Measurements from ENCODE around the gene IFIH1.

The IFIH1 gene

GRCh38 chr2:162340822-162341221 is 22.3 kb upstream of the IFIH1 start:
- Histone ChIP-seq H3K27me3 (ENCODE audit: control insufficient read depth in 3 of 3, insufficient read depth in 3 of 3, low read depth in 1 of 3, low read length in 3 of 3) (no peaks in the 10 kb centered on the region), H2BK120ac (ENCODE audit: low read depth, low read length) (no peak overlapping the region), H3K27ac (replicated peaks; ENCODE audit: low read length) (no peak overlapping the region), H2BK5ac (ENCODE audit: low read length) (no peak overlapping the region), H4K8ac (ENCODE audit: low read depth, low read length) (no peak overlapping the region), H3K4me3 (ENCODE audit: low read length in 2 of 2) (no peak overlapping the region), H3K9me3 (replicated peaks in 1 of 2; ENCODE audit: control insufficient read depth in 2 of 2, insufficient read depth in 1 of 2, low read depth in 1 of 2, low read length in 2 of 2) (no peaks in the 10 kb centered on the region), H2AFZ (ENCODE audit: low read length) (no peak overlapping the region), H3K14ac (ENCODE audit: low read length) (no peak overlapping the region), H3K4ac (ENCODE audit: low read length) (no peak overlapping the region), H2BK12ac (ENCODE audit: low read length) (no peak overlapping the region), H4K91ac (ENCODE audit: low read depth, low read length, poor library complexity) (no peak overlapping the region), H3K4me2 (ENCODE audit: insufficient read depth, low read length, poor library complexity, severe bottlenecking) (no peak overlapping the region), H3K79me1 (ENCODE audit: low read depth, low read length) (peaks cover 1% of the 10 kb centered on the region), H3K36me3 (replicated peaks in 1 of 2; ENCODE audit: control insufficient read depth in 2 of 2, insufficient read depth in 2 of 2, low read length in 2 of 2) (no peaks in the 10 kb centered on the region), H3K18ac (ENCODE audit: low read length) (no peak overlapping the region), H3K23ac (ENCODE audit: low read depth, low read length, poor library complexity) (no peak overlapping the region), H3K4me1 (ENCODE audit: control insufficient read depth in 2 of 2, insufficient read depth in 1 of 2, low read depth in 1 of 2, low read length in 2 of 2) (peaks cover 1 to 4% of the 10 kb centered on the region in 2 donors), H2AK5ac (ENCODE audit: low read depth, low read length) (no peak overlapping the region), H2BK15ac (ENCODE audit: low read length) (no peak overlapping the region), H3K9ac (ENCODE audit: low read depth, low read length, poor library complexity) (no peak overlapping the region)
- DNase-seq (ENCODE audit: low spot score) = no peak

DNA sequence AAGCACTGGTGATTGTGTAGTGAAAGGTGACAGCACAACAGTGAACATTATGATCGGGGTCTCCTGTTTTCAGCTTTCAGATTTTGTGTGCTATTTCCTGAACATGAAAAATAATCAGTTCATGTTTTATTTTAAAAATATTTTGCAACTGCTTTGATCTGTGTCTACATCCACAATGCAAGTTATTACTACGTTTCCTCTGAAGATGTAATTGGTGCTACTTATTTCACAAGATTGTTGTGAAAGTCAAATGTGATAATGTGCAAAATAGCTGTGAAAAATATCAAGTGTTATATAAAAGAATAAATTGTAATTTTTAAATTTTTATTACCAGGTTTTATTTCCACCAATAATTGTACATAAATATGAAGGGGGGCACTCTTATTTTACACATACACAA is 19.4 kb upstream of the IFIH1 start:
- H3K36me3 ChIP-seq (replicated peaks in 1 of 2; ENCODE audit: control insufficient read depth in 2 of 2, insufficient read depth in 2 of 2, low read length in 2 of 2) = no peaks in the 10 kb centered on the region
- H3K4me3 ChIP-seq (ENCODE audit: low read length in 2 of 2) = no peak overlapping the region
- no peak for DNase-seq (ENCODE audit: low spot score)
- H3K27me3 ChIP-seq (ENCODE audit: control insufficient read depth in 3 of 3, insufficient read depth in 3 of 3, low read depth in 1 of 3, low read length in 3 of 3) = no peaks in the 10 kb centered on the region
- H3K23ac ChIP-seq (ENCODE audit: low read depth, low read length, poor library complexity) = no peak overlapping the region
- H3K14ac ChIP-seq (ENCODE audit: low read length) = no peak overlapping the region
- H3K9me3 ChIP-seq (replicated peaks in 1 of 2; ENCODE audit: control insufficient read depth in 2 of 2, insufficient read depth in 1 of 2, low read depth in 1 of 2, low read length in 2 of 2) = no peaks in the 10 kb centered on the region
- no peak overlapping the region for H3K4me2 ChIP-seq (ENCODE audit: insufficient read depth, low read length, poor library complexity, severe bottlenecking)
- no peak overlapping the region for H3K27ac ChIP-seq (replicated peaks; ENCODE audit: low read length)
- H3K4me1 ChIP-seq (ENCODE audit: control insufficient read depth in 2 of 2, insufficient read depth in 1 of 2, low read depth in 1 of 2, low read length in 2 of 2) = peaks cover 0 to 4% of the 10 kb centered on the region in 2 donors
- no peak overlapping the region for H2BK15ac ChIP-seq (ENCODE audit: low read length)
- H2BK120ac ChIP-seq (ENCODE audit: low read depth, low read length) = no peak overlapping the region
- H3K9ac ChIP-seq (ENCODE audit: low read depth, low read length, poor library complexity) = no peak overlapping the region
- no peaks in the 10 kb centered on the region for H3K79me1 ChIP-seq (ENCODE audit: low read depth, low read length)
- H2BK12ac ChIP-seq (ENCODE audit: low read length) = no peak overlapping the region
- no peak overlapping the region for H4K91ac ChIP-seq (ENCODE audit: low read depth, low read length, poor library complexity)
- no peak overlapping the region for H3K18ac ChIP-seq (ENCODE audit: low read length)
- no peak overlapping the region for H2AK5ac ChIP-seq (ENCODE audit: low read depth, low read length)
- no peak overlapping the region for H3K4ac ChIP-seq (ENCODE audit: low read length)
- no peak overlapping the region for H4K8ac ChIP-seq (ENCODE audit: low read depth, low read length)
- H2BK5ac ChIP-seq (ENCODE audit: low read length) = no peak overlapping the region
- no CpG with 5 or more reads among the region's 2 CpGs for WGBS, 2 donors (ENCODE audit: extremely low coverage in 2 of 2, insufficient read length in 2 of 2, insufficient replicate concordance in 1 of 2)
- H2AFZ ChIP-seq (ENCODE audit: low read length) = no peak overlapping the region

DNA sequence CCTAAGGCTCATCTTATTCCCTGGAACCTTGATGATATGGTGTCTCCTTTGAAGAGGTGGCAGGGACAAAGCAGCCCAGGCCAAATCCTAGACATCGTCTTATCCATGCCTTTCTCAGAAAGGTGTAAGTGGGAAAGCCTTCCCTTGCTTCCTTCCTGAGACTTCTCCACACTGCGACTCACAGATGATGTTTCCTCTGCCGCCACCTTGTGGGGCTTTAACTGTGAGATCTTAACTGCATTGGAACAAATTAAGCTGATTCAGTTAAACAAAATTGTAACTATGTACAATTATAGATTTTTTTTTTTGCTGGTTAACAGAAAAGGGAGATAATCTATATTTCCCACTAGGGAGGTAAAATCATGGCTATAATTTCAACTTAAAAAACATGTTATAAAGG is 15.5 kb upstream of the IFIH1 start:
- H3K4me2 ChIP-seq (ENCODE audit: insufficient read depth, low read length, poor library complexity, severe bottlenecking) = no peak overlapping the region
- H4K91ac ChIP-seq (ENCODE audit: low read depth, low read length, poor library complexity) = no peak overlapping the region
- H2BK120ac ChIP-seq (ENCODE audit: low read depth, low read length) = no peak overlapping the region
- no peak overlapping the region for H2AK5ac ChIP-seq (ENCODE audit: low read depth, low read length)
- H4K8ac ChIP-seq (ENCODE audit: low read depth, low read length) = no peak overlapping the region
- no peak overlapping the region for H2BK15ac ChIP-seq (ENCODE audit: low read length)
- H3K9ac ChIP-seq (ENCODE audit: low read depth, low read length, poor library complexity) = no peak overlapping the region
- H3K9me3 ChIP-seq (replicated peaks in 1 of 2; ENCODE audit: control insufficient read depth in 2 of 2, insufficient read depth in 1 of 2, low read depth in 1 of 2, low read length in 2 of 2) = no peaks in the 10 kb centered on the region
- H3K27me3 ChIP-seq (ENCODE audit: control insufficient read depth in 3 of 3, insufficient read depth in 3 of 3, low read depth in 1 of 3, low read length in 3 of 3) = no peaks in the 10 kb centered on the region
- no peak overlapping the region for H3K4me3 ChIP-seq (ENCODE audit: low read length in 2 of 2)
- no peak overlapping the region for H2BK5ac ChIP-seq (ENCODE audit: low read length)
- no peaks in the 10 kb centered on the region for H3K36me3 ChIP-seq (replicated peaks in 1 of 2; ENCODE audit: control insufficient read depth in 2 of 2, insufficient read depth in 2 of 2, low read length in 2 of 2)
- no peak overlapping the region for H3K4ac ChIP-seq (ENCODE audit: low read length)
- H3K23ac ChIP-seq (ENCODE audit: low read depth, low read length, poor library complexity) = no peak overlapping the region
- H3K27ac ChIP-seq (replicated peaks; ENCODE audit: low read length) = no peak overlapping the region
- H2BK12ac ChIP-seq (ENCODE audit: low read length) = no peak overlapping the region
- no CpG with 5 or more reads among the region's 3 CpGs for WGBS, 2 donors (ENCODE audit: extremely low coverage in 2 of 2, insufficient read length in 2 of 2, insufficient replicate concordance in 1 of 2)
- H3K14ac ChIP-seq (ENCODE audit: low read length) = no peak overlapping the region
- no peak overlapping the region for H2AFZ ChIP-seq (ENCODE audit: low read length)
- H3K79me1 ChIP-seq (ENCODE audit: low read depth, low read length) = no peaks in the 10 kb centered on the region
- no peak overlapping the region for H3K18ac ChIP-seq (ENCODE audit: low read length)
- no peak for DNase-seq (ENCODE audit: low spot score)
- peaks cover 0 to 4% of the 10 kb centered on the region in 2 donors for H3K4me1 ChIP-seq (ENCODE audit: control insufficient read depth in 2 of 2, insufficient read depth in 1 of 2, low read depth in 1 of 2, low read length in 2 of 2)

- H3K36me3 ChIP-seq (replicated peaks in 1 of 2; ENCODE audit: control insufficient read depth in 2 of 2, insufficient read depth in 2 of 2, low read length in 2 of 2) = no peaks in the 10 kb centered on the region
- no peak overlapping the region for H3K4ac ChIP-seq (ENCODE audit: low read length)
- no peak overlapping the region for H3K18ac ChIP-seq (ENCODE audit: low read length)
- no peak overlapping the region for H3K23ac ChIP-seq (ENCODE audit: low read depth, low read length, poor library complexity)
- H2BK12ac ChIP-seq (ENCODE audit: low read length) = no peak overlapping the region
- no peak overlapping the region for H4K91ac ChIP-seq (ENCODE audit: low read depth, low read length, poor library complexity)
- no peak overlapping the region for H4K8ac ChIP-seq (ENCODE audit: low read depth, low read length)
- H2AFZ ChIP-seq (ENCODE audit: low read length) = no peak overlapping the region
- no peak overlapping the region for H2BK5ac ChIP-seq (ENCODE audit: low read length)
- no peak overlapping the region for H3K4me2 ChIP-seq (ENCODE audit: insufficient read depth, low read length, poor library complexity, severe bottlenecking)
- H2AK5ac ChIP-seq (ENCODE audit: low read depth, low read length) = no peak overlapping the region
- H3K14ac ChIP-seq (ENCODE audit: low read length) = no peak overlapping the region
- H2BK120ac ChIP-seq (ENCODE audit: low read depth, low read length) = no peak overlapping the region
- H3K27ac ChIP-seq (replicated peaks; ENCODE audit: low read length) = no peak overlapping the region
- no peak overlapping the region for H3K4me3 ChIP-seq (ENCODE audit: low read length in 2 of 2)
- no peaks in the 10 kb centered on the region for H3K27me3 ChIP-seq (ENCODE audit: control insufficient read depth in 3 of 3, insufficient read depth in 3 of 3, low read depth in 1 of 3, low read length in 3 of 3)
- no peak overlapping the region for H2BK15ac ChIP-seq (ENCODE audit: low read length)
- DNase-seq (ENCODE audit: low spot score) = no peak
- H3K79me1 ChIP-seq (ENCODE audit: low read depth, low read length) = no peaks in the 10 kb centered on the region
- H3K9me3 ChIP-seq (replicated peaks in 1 of 2; ENCODE audit: control insufficient read depth in 2 of 2, insufficient read depth in 1 of 2, low read depth in 1 of 2, low read length in 2 of 2) = peaks cover 1 to 5% of the 10 kb centered on the region in 2 donors
- WGBS, 2 donors (ENCODE audit: extremely low coverage in 2 of 2, insufficient read length in 2 of 2, insufficient replicate concordance in 1 of 2) = no CpG with 5 or more reads among the region's 1 CpG
- no peaks in the 10 kb centered on the region for H3K4me1 ChIP-seq (ENCODE audit: control insufficient read depth in 2 of 2, insufficient read depth in 1 of 2, low read depth in 1 of 2, low read length in 2 of 2)
- H3K9ac ChIP-seq (ENCODE audit: low read depth, low read length, poor library complexity) = no peak overlapping the region
Measured at GRCh38 chr2:162330881-162331280, 12.4 kb upstream of the IFIH1 start.

All from neuronal stem cell (in vitro differentiated cells).